HepG2 (cell line): Measurements from ENCODE around the gene PHACTR1. TPM values are rescaled to one million over a fixed set of nuclear protein-coding genes. Genes with fewer than 3 reads are reported as not detected.

Source experiments
- ATAC-seq: fragments of 200-7000 bp; cut with Tn5 transposase; 3 replicates; pipeline ENCODE4 v1.9.1; 2020; ENCODE audit warnings: mild to moderate bottlenecking, moderate library complexity
- BruUV-seq: library from RNA; stranded (reverse); fragments of 400-500 nt; replicated peaks from 2 replicates; lab custom pipeline; 2021; lab: Mats Ljungman, UMichigan
- CTCF ChIA-PET: fragments of 300-600 bp; formaldehyde crosslinking; extraction: SDS; loops from one replicate; lab custom pipeline; 2021; ENCODE audit warnings: low total read pairs, inconsistent platforms, low intra/inter-chr PET ratio; lab: Yijun Ruan, JAX
- POLR2A ChIA-PET: fragments of 350-600 bp; sonication (Branson Sonifier 250); formaldehyde crosslinking; loops from one replicate; lab custom pipeline; 2020; ENCODE audit warnings: antibody characterized with exemption, inconsistent platforms; lab: Yijun Ruan, JAX
- DNase-seq: peaks from one replicate; pipeline ENCODE4 v3.0.0-alpha.2; 2015; ENCODE audit warnings: low spot score
- FAIRE-seq: peaks from 3 replicates; lab custom pipeline; 2011; peaks lifted over from hg19 to GRCh38; lab: Jason Lieb, UNC
- H2AFZ ChIP-seq: one replicate; pipeline ENCODE4 v1.6.1; 2011; ENCODE audit warnings: low read length, inconsistent platforms
- H3K27ac ChIP-seq: fragments of 300-600 bp; 3 replicates; pipeline ENCODE4 v1.8.0; 2011; ENCODE audit warnings: mixed run types, mild to moderate bottlenecking, mixed read lengths, low read length, inconsistent platforms; ENCODE audit not compliant: insufficient read depth; ENCODE audit errors: extremely low read length
- H3K27me3 ChIP-seq, 2 experiments: fragments of 200-600 bp in 1 of 2; 2 replicates in 1 of 2; 3 replicates in 1 of 2; pipeline versions ENCODE4 v1.6.0 to v1.8.0; 2011; ENCODE audit warnings: low read length in 2 of 2, mild to moderate bottlenecking in 2 of 2, moderate library complexity in 2 of 2, inconsistent platforms in 1 of 2; ENCODE audit not compliant: insufficient read depth in 2 of 2, control insufficient read depth in 1 of 2
- H3K36me3 ChIP-seq, 2 experiments: fragments of 200-600 bp in 1 of 2; replicated peaks in 1 of 2; 2 replicates in 1 of 2; 3 replicates in 1 of 2; pipeline versions ENCODE4 v1.5.1 to v1.8.0; 2011; ENCODE audit warnings: low read length in 2 of 2, inconsistent platforms in 1 of 2; ENCODE audit not compliant: insufficient read depth in 2 of 2, control insufficient read depth in 1 of 2
- H3K4me1 ChIP-seq: 2 replicates; pipeline ENCODE4 v1.5.1; 2012; ENCODE audit warnings: low read length, inconsistent platforms; ENCODE audit not compliant: insufficient read depth
- H3K4me2 ChIP-seq: 2 replicates; pipeline ENCODE4 v1.6.0; 2011; ENCODE audit warnings: low read depth, low read length, inconsistent platforms
- H3K4me3 ChIP-seq, 3 experiments: fragments of 200-600 bp in 1 of 3; sonication (generic), shearing (Covaris generic) in 1 of 3; replicated peaks in 1 of 3; 2 replicates each; pipeline ENCODE4 v1.5.1; 2011 to 2016; ENCODE audit warnings: low read length in 3 of 3, inconsistent platforms in 2 of 3, low read depth in 2 of 3, mild to moderate bottlenecking in 2 of 3, control low read depth in 1 of 3, mixed read lengths in 1 of 3; ENCODE audit not compliant: insufficient read depth in 1 of 3
- H3K79me2 ChIP-seq: one replicate; pipeline ENCODE4 v1.6.1; 2011; ENCODE audit warnings: low read length, inconsistent platforms; ENCODE audit not compliant: insufficient read depth
- H3K9ac ChIP-seq: 2 replicates; pipeline ENCODE4 v1.6.0; 2011; ENCODE audit warnings: mild to moderate bottlenecking, low read depth, low read length, inconsistent platforms; ENCODE audit not compliant: insufficient read depth
- H3K9me3 ChIP-seq: 2 replicates; pipeline ENCODE4 v1.5.1; 2012; ENCODE audit warnings: mild to moderate bottlenecking, low read length
- H4K20me1 ChIP-seq: 2 replicates; pipeline ENCODE4 v1.6.0; 2011; ENCODE audit warnings: inconsistent platforms, mild to moderate bottlenecking, low read length, moderate library complexity; ENCODE audit not compliant: insufficient read depth
- EEA1 ChIP-seq: sonication (generic); formaldehyde crosslinking; IDR thresholded peaks from 2 replicates; pipeline ENCODE4 v1.5.1; 2020; ENCODE audit warnings: mild to moderate bottlenecking, missing genetic modification reagents, borderline replicate concordance
- GTF3A ChIP-seq: sonication (generic); formaldehyde crosslinking; conservative IDR thresholded peaks from 2 replicates; pipeline ENCODE4 v1.4.0; 2020; ENCODE audit warnings: mild to moderate bottlenecking, missing genetic modification reagents
- POLR2A ChIP-seq, 2 experiments: IDR thresholded peaks; 2 replicates each; pipeline ENCODE4 v1.6.1; 2011; ENCODE audit warnings: low read depth in 2 of 2, low read length in 2 of 2, mild to moderate bottlenecking in 1 of 2, moderate library complexity in 1 of 2; ENCODE audit not compliant: insufficient read depth in 1 of 2
- SMAD3 ChIP-seq: sonication (generic); formaldehyde crosslinking; IDR thresholded peaks from 2 replicates; pipeline ENCODE4 v1.4.0; 2020; ENCODE audit warnings: missing genetic modification reagents
- SRF ChIP-seq: IDR thresholded peaks from 2 replicates; pipeline ENCODE4 v1.6.1; 2011; ENCODE audit warnings: mild to moderate bottlenecking, low read depth, low read length, moderate library complexity
- TFE3 ChIP-seq: IDR thresholded peaks from 2 replicates; pipeline ENCODE4 v1.6.1; 2016
- WIZ ChIP-seq: sonication (generic); formaldehyde crosslinking; IDR thresholded peaks from 2 replicates; pipeline ENCODE4 v1.5.1; 2020; ENCODE audit warnings: mild to moderate bottlenecking, missing genetic modification reagents
- ZFP62 ChIP-seq: sonication (generic); formaldehyde crosslinking; IDR thresholded peaks from 2 replicates; pipeline ENCODE4 v1.4.0; 2020; ENCODE audit warnings: missing genetic modification reagents
- ZNF224 ChIP-seq: sonication (generic); formaldehyde crosslinking; IDR thresholded peaks from 2 replicates; pipeline ENCODE4 v1.5.0; 2020; ENCODE audit warnings: mild to moderate bottlenecking, missing genetic modification reagents
- ZNF570 ChIP-seq: sonication (generic); formaldehyde crosslinking; IDR thresholded peaks from 2 replicates; pipeline ENCODE4 v1.4.0; 2020; ENCODE audit warnings: mild to moderate bottlenecking, missing genetic modification reagents, borderline replicate concordance
- ZNF660 ChIP-seq: sonication (generic); formaldehyde crosslinking; IDR thresholded peaks from 2 replicates; pipeline ENCODE4 v1.5.1; 2020; ENCODE audit warnings: mild to moderate bottlenecking, low read depth, missing genetic modification reagents, borderline replicate concordance
- ZNF709 ChIP-seq: sonication (generic); formaldehyde crosslinking; IDR thresholded peaks from 2 replicates; pipeline ENCODE4 v1.5.0; 2020; ENCODE audit warnings: mild to moderate bottlenecking, missing genetic modification reagents
- ZNF720 ChIP-seq: sonication (generic); formaldehyde crosslinking; IDR thresholded peaks from 2 replicates; pipeline ENCODE4 v1.4.0; 2020; ENCODE audit warnings: missing genetic modification reagents
- ZNF816 ChIP-seq: sonication (generic); formaldehyde crosslinking; IDR thresholded peaks from 2 replicates; pipeline ENCODE4 v1.8.0; 2022; ENCODE audit warnings: missing genetic modification reagents, mild to moderate bottlenecking, borderline replicate concordance
- WGBS: methylation state at CpG from one replicate; pipeline ENCODE4 v1.1.6; 2017; ENCODE audit warnings: low lambda C conversion rate; 5-methylcytosine and 5-hydroxymethylcytosine counted together
- in situ Hi-C: cut with HindIII; loops from 2 replicates; pipeline ENCODE4 v1.10.0; 2017; ENCODE audit warnings: low pct_unique_long_range_greater_than_20kb; ENCODE audit not compliant: extremely low pct_ligation_motif_present
- intact Hi-C: fragments of 100-400 bp; cut with micrococcal nuclease; formaldehyde crosslinking; loops from one replicate; pipeline ENCODE4 v1.10.0; 2022; ENCODE audit not compliant: unreplicated experiment
- polyA plus RNA-seq, 8 experiments: library from polyadenylated mRNA; depleted of rRNA in 3 of 8; stranded (reverse) in 7 of 8; unstranded in 1 of 8; fragments of >200 nt; fragmentation: Illumina TruSeq in 4 of 8; extraction: Trizol in 4 of 8; gene quantifications; 2 replicates each; pipeline versions ENCODE4 v1.2.1 to v1.2.3, GENCODE V29; 2011 to 2016; ENCODE audit warnings: low read depth in 4 of 8, missing spikeins in 1 of 8, mixed read lengths in 1 of 8; ENCODE audit not compliant: insufficient read depth in 1 of 8
- total RNA-seq, 5 experiments: library from RNA; depleted of rRNA; stranded (reverse); fragments of >200 nt; fragmentation: Illumina TruSeq; extraction: Trizol; gene quantifications; 2 replicates each; pipeline ENCODE4 v1.2.3, GENCODE V29; 2016; ENCODE audit warnings: low read depth in 1 of 5

PHACTR1 gene
- total and polyA plus RNA-seq, 2 of the 13 experiments (the other 11 are each of a cell fraction or from before 2014, with no cell fraction given): 0.09 TPM; not detected in 1

DNA sequence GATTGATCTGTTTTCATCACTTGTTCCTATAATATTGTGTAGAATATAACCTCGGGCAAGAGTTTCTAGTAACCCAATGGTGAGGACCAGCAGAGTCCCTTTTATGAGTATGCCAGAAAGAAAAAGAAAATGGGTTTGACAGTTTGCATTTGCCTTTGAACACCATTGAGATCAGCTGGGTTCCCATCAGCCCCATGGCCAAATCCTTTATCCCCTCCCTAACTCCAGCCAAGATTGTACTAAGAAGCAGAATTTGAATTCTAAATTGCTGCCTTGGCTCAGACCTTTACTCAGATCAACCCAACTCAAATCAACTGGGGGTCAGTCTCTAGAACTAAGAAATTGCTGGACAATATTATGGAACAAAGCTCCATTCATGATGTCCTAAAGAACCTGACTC, 424.4 kb downstream of the PHACTR1 start:
- Histone ChIP-seq H3K79me2 (no peaks in the 10 kb centered on the region), H4K20me1 (no peaks in the 10 kb centered on the region), H3K4me2 (no peak overlapping the region), H3K36me3 (no peaks in the 10 kb centered on the region), H3K4me3 (no peak overlapping the region), H3K9ac (no peak overlapping the region), H3K27me3 (peaks cover 0 to 12% of the 10 kb centered on the region in 2 experiments; a peak in 1 of 5 replicates), H3K27ac (no peak overlapping the region), H3K4me1 (no peaks in the 10 kb centered on the region), H2AFZ (no peak overlapping the region), H3K9me3 (no peaks in the 10 kb centered on the region)
- BruUV-seq: no TSS peak
- FAIRE-seq: no peak
- 28% methylated on average over 1 of the region's 1 CpG for WGBS
- in situ Hi-C loops (no loop called here), intact Hi-C loops (no loop called here)
- CTCF ChIA-PET: no interaction called here
- no peak for ATAC-seq
- no peak for DNase-seq
- POLR2A ChIA-PET: no interaction called here
- no peak for TF ChIP-seq SRF
- TF ChIP-seq TFE3: no peak
- no peak for TF ChIP-seq ZNF816 (CRISPR knock-in tag)
- no peak for TF ChIP-seq ZFP62 (CRISPR knock-in tag)
- TF ChIP-seq ZNF570 (CRISPR knock-in tag): no peak
- TF ChIP-seq GTF3A (CRISPR knock-in tag): no peak
- no peak for TF ChIP-seq WIZ (CRISPR knock-in tag)
- TF ChIP-seq SMAD3 (CRISPR knock-in tag): no peak

GRCh38 chr6:13141387-13141786, 424.8 kb downstream of the PHACTR1 start:
- no peak for ATAC-seq
- Histone ChIP-seq H3K9ac (no peak overlapping the region), H4K20me1 (no peaks in the 10 kb centered on the region), H3K27ac (no peak overlapping the region), H2AFZ (no peak overlapping the region), H3K79me2 (no peaks in the 10 kb centered on the region), H3K9me3 (no peaks in the 10 kb centered on the region), H3K4me3 (no peak overlapping the region)
- no peak for DNase-seq
- POLR2A ChIA-PET: no interaction called here
- in situ Hi-C loops: no loop called here
- FAIRE-seq: no peak
- CTCF ChIA-PET: no interaction called here
- no peak for TF ChIP-seq ZNF224 (CRISPR knock-in tag)
- TF ChIP-seq ZNF720 (CRISPR knock-in tag): no peak
- TF ChIP-seq POLR2A (IDR thresholded peaks at IDR 0.05; ENCODE audit: insufficient read depth in 1 of 2, low read depth in 2 of 2, low read length in 2 of 2): no peak
- TF ChIP-seq ZNF709 (CRISPR knock-in tag): no peak
- no peak for TF ChIP-seq ZNF660 (CRISPR knock-in tag)
- no peak for TF ChIP-seq EEA1 (CRISPR knock-in tag)
- TF ChIP-seq, all 625 proteins: peak for 0
- BruUV-seq: no TSS peak
- Histone ChIP-seq H3K36me3 (no peaks in the 10 kb centered on the region), H3K27me3 (peaks cover 0 to 12% of the 10 kb centered on the region in 2 experiments; a peak in 1 of 5 replicates), H3K4me2 (no peak overlapping the region), H3K4me1 (no peaks in the 10 kb centered on the region)
- 39% methylated on average over 7 of the region's 7 CpGs for WGBS
- intact Hi-C loops: no loop called here
